Stomach (tissue), 4 donors: Measurements from ENCODE around the gene ASXL3.

Experiments used
- EP300 ChIP-seq: sonication (generic); formaldehyde crosslinking; IDR thresholded peaks from one replicate; pipeline ENCODE4 v1.6.1; 2017; ENCODE audit warnings: antibody characterized with exemption
- POLR2A ChIP-seq, 4 donors: fragments of 450-650 bp; IDR thresholded peaks; one replicate each; pipeline ENCODE4 v1.6.1; 2016; ENCODE audit warnings: antibody characterized with exemption in 4 of 4, control low read depth in 2 of 4, mild to moderate bottlenecking in 1 of 4, moderate library complexity in 1 of 4
- POLR2AphosphoS5 ChIP-seq, 3 donors: sonication (generic); formaldehyde crosslinking; IDR thresholded peaks; one replicate each; pipeline ENCODE4 v1.6.1; 2016; ENCODE audit warnings: antibody characterized with exemption in 3 of 3
- TF ChIP-seq, protein P1 (sequence below), 7 experiments: fragments of 450-650 bp in 4 of 7; fragments of 200-600 bp in 3 of 7; sonication (generic) in 3 of 7; IDR thresholded peaks; one replicate each; pipeline ENCODE4 v1.5.1; 2016 to 2019; ENCODE audit warnings: antibody characterized with exemption in 7 of 7, control low read depth in 2 of 7, mild to moderate bottlenecking in 1 of 7

GRCh38 chr18:33711514-33711913, 133.5 kb downstream of the ASXL3 start:
- TF ChIP-seq, protein P1, sequence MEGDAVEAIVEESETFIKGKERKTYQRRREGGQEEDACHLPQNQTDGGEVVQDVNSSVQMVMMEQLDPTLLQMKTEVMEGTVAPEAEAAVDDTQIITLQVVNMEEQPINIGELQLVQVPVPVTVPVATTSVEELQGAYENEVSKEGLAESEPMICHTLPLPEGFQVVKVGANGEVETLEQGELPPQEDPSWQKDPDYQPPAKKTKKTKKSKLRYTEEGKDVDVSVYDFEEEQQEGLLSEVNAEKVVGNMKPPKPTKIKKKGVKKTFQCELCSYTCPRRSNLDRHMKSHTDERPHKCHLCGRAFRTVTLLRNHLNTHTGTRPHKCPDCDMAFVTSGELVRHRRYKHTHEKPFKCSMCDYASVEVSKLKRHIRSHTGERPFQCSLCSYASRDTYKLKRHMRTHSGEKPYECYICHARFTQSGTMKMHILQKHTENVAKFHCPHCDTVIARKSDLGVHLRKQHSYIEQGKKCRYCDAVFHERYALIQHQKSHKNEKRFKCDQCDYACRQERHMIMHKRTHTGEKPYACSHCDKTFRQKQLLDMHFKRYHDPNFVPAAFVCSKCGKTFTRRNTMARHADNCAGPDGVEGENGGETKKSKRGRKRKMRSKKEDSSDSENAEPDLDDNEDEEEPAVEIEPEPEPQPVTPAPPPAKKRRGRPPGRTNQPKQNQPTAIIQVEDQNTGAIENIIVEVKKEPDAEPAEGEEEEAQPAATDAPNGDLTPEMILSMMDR (IDR thresholded peaks at IDR 0.05), result no peak
- TF ChIP-seq POLR2A (IDR thresholded peaks at IDR 0.05) (no peak), POLR2AphosphoS5 (IDR thresholded peaks at IDR 0.05) (no peak), EP300 (no peak)
